Measurements from ENCODE around the gene CFAP43.
A peak's percentile ranks its signal among the peaks of the same experiment; 100 is the strongest.

The CFAP43 gene

GRCh38 chr10:104122225-104123107 is 109.7 kb downstream of the CFAP43 start:
- Histone ChIP-seq H3K36me3 (peaks cover 4 to 28% (median 16%) of the 10 kb centered on the region in 11 experiments; a peak in 12 of 22 replicates), H4K20me1 (no peaks in the 10 kb centered on the region), H3K4me1 (peaks cover 19 to 40% (median 28%) of the 10 kb centered on the region in 10 experiments), H3K27ac (peak overlapping the region; percentile 79 to 100 (median 96)), H3K4me3 (peak overlapping the region; percentile 75 to 92 (median 84)), H3K9me3 (replicated peaks in 1 of 11) (no peaks in the 10 kb centered on the region), H3K9ac (peak overlapping the region; percentile 88 to 100 (median 96)), H3K4me2 (peak overlapping the region; percentile 71 to 90 (median 82)), H3K27me3 (no peaks in the 10 kb centered on the region)
- no peak for TF ChIP-seq Cebpa-rat (IDR thresholded peaks at IDR 0.05)

GRCh38 chr10:104121485-104122224 is 110.5 kb downstream of the CFAP43 start, which contains the start of gene SFR1:
TSS of gene SFR1 (plus strand) at chr10:104122171. CDS start at chr10:104122184, 13 bp downstream.
- no peaks in the 10 kb centered on the region for H3K27me3 ChIP-seq
- H3K4me3 ChIP-seq = peak within 1 kb of the TSS; percentile 75 to 92 (median 84)
- H3K36me3 ChIP-seq = peaks cover 4 to 21% (median 14%) of the 10 kb centered on the region in 11 experiments; a peak in 12 of 22 replicates
- no peak for TF ChIP-seq Cebpa-rat (IDR thresholded peaks at IDR 0.05)
- no peaks in the 10 kb centered on the region for H4K20me1 ChIP-seq
- peak within 1 kb of the TSS; percentile 86 to 100 (median 99) for H3K27ac ChIP-seq
- H3K4me2 ChIP-seq = peak within 1 kb of the TSS; percentile 82 to 93 (median 86)
- peak within 1 kb of the TSS; percentile 88 to 100 (median 97) for H3K9ac ChIP-seq
- H3K4me1 ChIP-seq = peaks cover 19 to 40% (median 28%) of the 10 kb centered on the region in 10 experiments
- H3K9me3 ChIP-seq (replicated peaks in 1 of 11) = no peaks in the 10 kb centered on the region

GRCh38 chr10:104120903-104121484 is 111.2 kb downstream of the CFAP43 start:
- peak overlapping the region; percentile 86 to 100 (median 99) for H3K27ac ChIP-seq

GRCh38 chr10:104120512-104120902 is 111.7 kb downstream of the CFAP43 start:
- no peaks in the 10 kb centered on the region for H4K20me1 ChIP-seq
- no peaks in the 10 kb centered on the region for H3K9me3 ChIP-seq (replicated peaks in 1 of 11)
- peak overlapping the region; percentile 60 to 92 (median 80) for H3K4me3 ChIP-seq
- H3K27ac ChIP-seq = peak overlapping the region; percentile 86 to 100 (median 99)
- H3K4me2 ChIP-seq = peak overlapping the region; percentile 82 to 93 (median 86)
- H3K4me1 ChIP-seq = peaks cover 19 to 40% (median 28%) of the 10 kb centered on the region in 10 experiments
- peak overlapping the region; percentile 88 to 100 (median 97) for H3K9ac ChIP-seq
- no peak for TF ChIP-seq Cebpa-rat (IDR thresholded peaks at IDR 0.05)
- no peaks in the 10 kb centered on the region for H3K27me3 ChIP-seq
- peaks cover 0 to 10% (median 8%) of the 10 kb centered on the region in 11 experiments; a peak in 6 of 22 replicates for H3K36me3 ChIP-seq

More at GRCh38 chr10:104120903-104121484, 111.2 kb downstream of the CFAP43 start:
- Histone ChIP-seq H3K9ac (peak overlapping the region; percentile 88 to 100 (median 97)), H3K4me3 (peak overlapping the region; percentile 60 to 92 (median 80)), H3K9me3 (replicated peaks in 1 of 11) (no peaks in the 10 kb centered on the region), H3K4me1 (peaks cover 19 to 40% (median 28%) of the 10 kb centered on the region in 10 experiments), H3K4me2 (peak overlapping the region; percentile 82 to 93 (median 86)), H4K20me1 (no peaks in the 10 kb centered on the region), H3K36me3 (peaks cover 0 to 15% (median 12%) of the 10 kb centered on the region in 11 experiments; a peak in 7 of 22 replicates), H3K27me3 (no peaks in the 10 kb centered on the region)
- peak; percentile 23 to 83 (median 60); a peak in 16 of 22 replicates for TF ChIP-seq Cebpa-rat (IDR thresholded peaks at IDR 0.05)

GRCh38 chr10:104119996-104120395 is 112.2 kb downstream of the CFAP43 start:
- Histone ChIP-seq H3K36me3 (peaks cover 0 to 5% (median 4%) of the 10 kb centered on the region in 11 experiments; a peak in 4 of 22 replicates), H3K27ac (peak overlapping the region; percentile 86 to 100 (median 99); a peak in 18 of 22 replicates), H3K9me3 (replicated peaks in 1 of 11) (no peaks in the 10 kb centered on the region), H3K27me3 (no peaks in the 10 kb centered on the region), H3K4me1 (peaks cover 19 to 42% (median 28%) of the 10 kb centered on the region in 10 experiments), H3K4me3 (no peak overlapping the region), H3K4me2 (peak overlapping the region in 10 of 11 experiments; percentile 83 to 93 (median 86); a peak in 17 of 22 replicates), H3K9ac (peak overlapping the region in 6 of 11 experiments; percentile 95 to 100 (median 98); a peak in 9 of 22 replicates), H4K20me1 (no peaks in the 10 kb centered on the region)
- no peak for TF ChIP-seq Cebpa-rat (IDR thresholded peaks at IDR 0.05)

GRCh38 chr10:104117839-104118323 is 114.3 kb downstream of the CFAP43 start:
- Histone ChIP-seq H3K4me1 (peaks cover 25 to 49% (median 31%) of the 10 kb centered on the region in 10 experiments), H3K4me2 (no peak overlapping the region), H3K4me3 (no peak overlapping the region), H3K9me3 (replicated peaks in 1 of 11) (no peaks in the 10 kb centered on the region), H3K36me3 (no peaks in the 10 kb centered on the region), H3K27me3 (no peaks in the 10 kb centered on the region), H3K9ac (no peak overlapping the region), H4K20me1 (no peaks in the 10 kb centered on the region), H3K27ac (no peak overlapping the region)
- no peak for TF ChIP-seq Cebpa-rat (IDR thresholded peaks at IDR 0.05)

GRCh38 chr10:104113376-104113956 is 118.7 kb downstream of the CFAP43 start:
- no peak overlapping the region; a peak in 1 of 22 replicates for H3K9ac ChIP-seq
- H4K20me1 ChIP-seq = no peaks in the 10 kb centered on the region
- peaks cover 25 to 60% (median 33%) of the 10 kb centered on the region in 10 experiments for H3K4me1 ChIP-seq
- no peak overlapping the region for H3K4me3 ChIP-seq
- peak overlapping the region in 9 of 11 experiments; percentile 29 to 68 (median 60); a peak in 18 of 22 replicates for H3K27ac ChIP-seq
- H3K27me3 ChIP-seq = no peaks in the 10 kb centered on the region
- H3K4me2 ChIP-seq = peak overlapping the region; percentile 18 to 73 (median 59)
- H3K9me3 ChIP-seq (replicated peaks in 1 of 11) = no peaks in the 10 kb centered on the region
- TF ChIP-seq Cebpa-rat (IDR thresholded peaks at IDR 0.05) = no peak
- no peaks in the 10 kb centered on the region for H3K36me3 ChIP-seq
